ENCODE measurements around the gene UTP4. TPM values are rescaled to one million over a fixed set of nuclear protein-coding genes. Genes with fewer than 3 reads are reported as not detected.

Gene UTP4
- total and polyA plus RNA-seq, 8 donors = 24.7 to 51.1 (median 46.0) TPM

DNA sequence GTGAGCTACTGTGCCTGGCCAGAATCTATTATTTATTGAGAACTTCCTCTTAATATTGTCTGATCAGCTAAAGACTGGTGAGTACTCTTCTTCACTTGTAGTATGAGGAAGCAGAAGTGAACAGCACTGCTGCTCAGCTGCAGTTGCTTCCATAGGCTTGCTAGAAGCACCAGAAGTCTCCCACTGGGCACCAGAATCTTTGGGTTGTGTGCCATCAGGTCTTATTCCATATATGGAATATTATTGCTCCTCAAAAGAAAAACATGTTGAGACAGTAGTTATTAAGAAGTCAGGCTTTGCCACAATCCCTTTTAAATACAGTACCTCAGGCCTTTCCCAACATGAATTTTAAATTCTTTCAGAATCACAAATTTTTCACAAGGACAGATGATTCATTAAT, 71.7 kb downstream of the UTP4 start:
- H3K4me3 ChIP-seq = no peak overlapping the region
- peaks cover 19 to 25% of the 10 kb centered on the region in 2 donors for H3K4me1 ChIP-seq
- no peaks in the 10 kb centered on the region for H3K36me3 ChIP-seq
- TF ChIP-seq, protein P1, sequence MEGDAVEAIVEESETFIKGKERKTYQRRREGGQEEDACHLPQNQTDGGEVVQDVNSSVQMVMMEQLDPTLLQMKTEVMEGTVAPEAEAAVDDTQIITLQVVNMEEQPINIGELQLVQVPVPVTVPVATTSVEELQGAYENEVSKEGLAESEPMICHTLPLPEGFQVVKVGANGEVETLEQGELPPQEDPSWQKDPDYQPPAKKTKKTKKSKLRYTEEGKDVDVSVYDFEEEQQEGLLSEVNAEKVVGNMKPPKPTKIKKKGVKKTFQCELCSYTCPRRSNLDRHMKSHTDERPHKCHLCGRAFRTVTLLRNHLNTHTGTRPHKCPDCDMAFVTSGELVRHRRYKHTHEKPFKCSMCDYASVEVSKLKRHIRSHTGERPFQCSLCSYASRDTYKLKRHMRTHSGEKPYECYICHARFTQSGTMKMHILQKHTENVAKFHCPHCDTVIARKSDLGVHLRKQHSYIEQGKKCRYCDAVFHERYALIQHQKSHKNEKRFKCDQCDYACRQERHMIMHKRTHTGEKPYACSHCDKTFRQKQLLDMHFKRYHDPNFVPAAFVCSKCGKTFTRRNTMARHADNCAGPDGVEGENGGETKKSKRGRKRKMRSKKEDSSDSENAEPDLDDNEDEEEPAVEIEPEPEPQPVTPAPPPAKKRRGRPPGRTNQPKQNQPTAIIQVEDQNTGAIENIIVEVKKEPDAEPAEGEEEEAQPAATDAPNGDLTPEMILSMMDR (IDR thresholded peaks at IDR 0.05) = no peak
- peak overlapping the region in 1 of 2 donors; percentile 29 for H3K27ac ChIP-seq
- intact Hi-C loops (cut with DNase I) = no loop called here
- H3K27me3 ChIP-seq = no peaks in the 10 kb centered on the region
- DNase-seq (no peak), ATAC-seq (peak; percentile 45)
- no peaks in the 10 kb centered on the region for H3K9me3 ChIP-seq

DNA sequence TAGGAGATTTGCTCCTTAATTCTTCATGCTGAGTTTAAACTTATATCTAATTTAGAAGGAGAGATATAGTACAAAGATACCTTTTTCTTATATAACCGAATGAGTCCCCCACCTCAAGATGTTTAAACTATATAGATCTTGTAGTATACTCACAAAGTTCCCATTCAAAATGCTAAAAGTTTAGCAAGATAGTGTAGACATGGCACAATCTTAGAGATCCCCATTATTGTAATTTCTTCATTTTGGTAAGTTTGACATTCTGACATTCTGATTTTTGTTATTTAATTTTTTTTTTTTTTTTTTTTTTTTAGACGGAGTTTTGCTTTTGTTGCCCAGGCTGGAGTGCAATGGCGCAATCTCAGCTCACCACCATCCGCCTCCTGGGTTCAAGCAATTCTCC, 77.3 kb downstream of the UTP4 start:
- no peak overlapping the region for H3K4me3 ChIP-seq

DNA sequence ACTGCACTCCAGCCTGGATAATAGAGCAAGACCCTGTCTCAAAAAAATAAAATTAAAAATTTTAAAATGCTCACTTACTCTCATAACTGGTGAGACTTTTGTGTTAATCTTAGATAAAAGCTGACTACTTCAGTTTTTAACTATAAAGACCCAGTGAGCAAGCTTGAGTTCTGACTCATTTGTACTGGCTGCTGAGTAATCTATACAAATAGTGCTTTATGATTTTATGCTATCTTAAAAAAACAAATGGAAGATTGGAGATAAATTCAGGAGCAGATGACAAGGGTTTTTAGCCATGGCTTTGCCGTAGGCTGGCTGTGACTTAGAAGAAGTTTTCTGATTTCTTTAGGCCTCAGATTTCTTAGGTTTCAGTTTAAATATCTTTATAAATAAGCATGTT, 85.0 kb downstream of the UTP4 start:
- no peaks in the 10 kb centered on the region for H3K36me3 ChIP-seq
- intact Hi-C loops (cut with DNase I) = no loop called here
- H3K4me3 ChIP-seq = no peak overlapping the region
- TF ChIP-seq, protein P1 (IDR thresholded peaks at IDR 0.05) = no peak
- peak overlapping the region in 1 of 2 donors; percentile 23 for H3K27ac ChIP-seq
- DNase-seq (no peak), ATAC-seq (peak; percentile 68)
- no peaks in the 10 kb centered on the region for H3K27me3 ChIP-seq
- peaks cover 11 to 20% of the 10 kb centered on the region in 2 donors for H3K4me1 ChIP-seq
- H3K9me3 ChIP-seq = no peaks in the 10 kb centered on the region

More for the DNA sequence above, 77.3 kb downstream of the UTP4 start:
- TF ChIP-seq, protein P1 (IDR thresholded peaks at IDR 0.05) = no peak
- H3K4me1 ChIP-seq = peaks cover 7% of the 10 kb centered on the region in 2 donors
- no peaks in the 10 kb centered on the region for H3K9me3 ChIP-seq
- no peaks in the 10 kb centered on the region for H3K27me3 ChIP-seq
- no peaks in the 10 kb centered on the region for H3K36me3 ChIP-seq
- ATAC-seq = no peak
- intact Hi-C loops (cut with DNase I) = no loop called here
- H3K27ac ChIP-seq = no peak overlapping the region
- DNase-seq = no peak

Other genes starting within 250 kb of the UTP4 start
- gene HAS3, start 27.0 kb upstream of the UTP4 start, total RNA-seq = 10 to 100 TPM; 13.3 to 40.2 TPM
- gene HAS3, start 27.0 kb upstream of the UTP4 start, polyA plus RNA-seq (ENCODE audit: insufficient read length in 6 of 6) = 100 to 1,000 TPM; 117 to 202 (median 167) TPM
- gene CHTF8, start 61 bp upstream of the UTP4 start, total RNA-seq = 10 to 100 TPM; 93.4 to 94.1 TPM
- 100 to 1,000 TPM; 117 to 142 (median 128) TPM for gene CHTF8, start 61 bp upstream of the UTP4 start, polyA plus RNA-seq (ENCODE audit: insufficient read length in 6 of 6)
- gene SNTB2, start 54.5 kb downstream of the UTP4 start, total RNA-seq = 10 to 100 TPM; 38.4 to 47.3 TPM
- 10 to 100 TPM; 22.8 to 26.0 (median 23.9) TPM for gene SNTB2, start 54.5 kb downstream of the UTP4 start, polyA plus RNA-seq (ENCODE audit: insufficient read length in 6 of 6)
- gene VPS4A, start 178.7 kb downstream of the UTP4 start, total RNA-seq = 10 to 100 TPM; 20.6 to 25.9 TPM
- gene VPS4A, start 178.7 kb downstream of the UTP4 start, polyA plus RNA-seq (ENCODE audit: insufficient read length in 6 of 6) = 10 to 100 TPM; 40.5 to 54.9 (median 48.9) TPM
- gene PDF, start 197.9 kb downstream of the UTP4 start, total RNA-seq = 10 to 100 TPM in 1 of 2 donors, 1 to 10 TPM in 1; 8.7 to 16.3 TPM
- gene PDF, start 197.9 kb downstream of the UTP4 start, polyA plus RNA-seq (ENCODE audit: insufficient read length in 6 of 6) = 1 to 10 TPM; 2.0 to 6.7 (median 5.3) TPM
- 10 to 100 TPM; 29.9 to 34.3 TPM for gene COG8, start 206.9 kb downstream of the UTP4 start, total RNA-seq
- 10 to 100 TPM; 23.9 to 36.1 (median 32.9) TPM for gene COG8, start 206.9 kb downstream of the UTP4 start, polyA plus RNA-seq (ENCODE audit: insufficient read length in 6 of 6)
- gene NIP7, start 207.1 kb downstream of the UTP4 start, total RNA-seq = 10 to 100 TPM; 17.4 to 25.8 TPM
- 10 to 100 TPM; 24.7 to 35.5 (median 30.8) TPM for gene NIP7, start 207.1 kb downstream of the UTP4 start, polyA plus RNA-seq (ENCODE audit: insufficient read length in 6 of 6)
- 1 to 10 TPM; 1.2 to 4.2 TPM for gene TMED6, start 219.1 kb downstream of the UTP4 start, total RNA-seq
- gene TMED6, start 219.1 kb downstream of the UTP4 start, polyA plus RNA-seq (ENCODE audit: insufficient read length in 6 of 6) = 1 to 10 TPM; 2.6 to 5.0 (median 3.4) TPM

Data from left lung (tissue), 10 donors.